OCI-LY3 (cell line): ENCODE measurements around the gene ACAA2.
"Not testable (repeated sequence)": the region's sequence is repeated elsewhere in the genome, so short reads cannot be mapped to it uniquely, and the experiment has no call there.

Experiments used
- H2AFZ ChIP-seq: fragments of 200-600, 300-600 bp; shearing (Covaris generic); 2 replicates; pipeline ENCODE4 v1.6.0; 2014; ENCODE audit warnings: antibody characterized with exemption, low read depth, low read length
- H3K27ac ChIP-seq: fragments of 200-600, 300-600 bp; sonication (generic); 2 replicates; pipeline ENCODE4 v1.5.1; 2014; ENCODE audit warnings: mild to moderate bottlenecking, low read length, moderate library complexity, mixed read lengths
- H3K27me3 ChIP-seq: fragments of 200-600, 300-600 bp; sonication (generic); 2 replicates; pipeline ENCODE4 v1.6.1; 2014; ENCODE audit warnings: low read depth, low read length, mixed read lengths
- H3K36me3 ChIP-seq: fragments of 200-600, 300-600 bp; sonication (generic); replicated peaks from 2 replicates; pipeline ENCODE3; 2014; ENCODE audit warnings: low read depth, low read length, mixed read lengths
- H3K4me1 ChIP-seq: fragments of 300-600, 200-600 bp; sonication (generic); 2 replicates; pipeline ENCODE4 v1.6.1; 2014; ENCODE audit warnings: low read length, mixed read lengths
- H3K4me2 ChIP-seq: fragments of 200-600, 300-600 bp; sonication (generic); 2 replicates; pipeline ENCODE4 v1.6.1; 2014; ENCODE audit warnings: low read length, mixed read lengths
- H3K4me3 ChIP-seq: fragments of 300-600, 200-600 bp; sonication (generic); 2 replicates; pipeline ENCODE4 v1.5.1; 2014; ENCODE audit warnings: antibody characterized with exemption, mild to moderate bottlenecking, low read length, moderate library complexity
- H3K79me2 ChIP-seq: fragments of 300-600, 200-600 bp; shearing (Covaris generic); 2 replicates; pipeline ENCODE4 v1.6.1; 2014; ENCODE audit warnings: mild to moderate bottlenecking, low read length, mixed read lengths
- H3K9ac ChIP-seq: fragments of 300-600, 200-600 bp; shearing (Covaris generic); 2 replicates; pipeline ENCODE4 v1.6.0; 2014; ENCODE audit warnings: mild to moderate bottlenecking, low read length, moderate library complexity
- H3K9me3 ChIP-seq: fragments of 200-600, 300-600 bp; shearing (Covaris generic); 2 replicates; pipeline ENCODE4 v1.6.1; 2014; ENCODE audit warnings: low read length, mixed read lengths; ENCODE audit not compliant: insufficient read depth
- H4K20me1 ChIP-seq: fragments of 200-600, 300-600 bp; sonication (generic); 2 replicates; pipeline ENCODE4 v1.6.1; 2016; ENCODE audit warnings: low read length, mixed read lengths; ENCODE audit not compliant: insufficient read depth
- CTCF ChIP-seq: fragments of 200-600, 300-600 bp; sonication (generic); IDR thresholded peaks from 2 replicates; pipeline ENCODE4 v1.5.1; 2014; ENCODE audit warnings: antibody characterized with exemption, low read length, low read depth
- EZH2phosphoT487 ChIP-seq: fragments of 200-600 bp; shearing (Covaris generic); IDR thresholded peaks from 2 replicates; pipeline ENCODE4 v1.6.1; 2018; ENCODE audit warnings: antibody characterized with exemption, mixed run types, low read depth

The ACAA2 gene

GRCh38 chr18:49802623-49803022 lies 10.7 kb downstream of the ACAA2 start:
- H3K79me2 ChIP-seq, result peaks cover 44% of the 10 kb centered on the region
- TF ChIP-seq CTCF, result no peak
- no peak for TF ChIP-seq EZH2phosphoT487
- H3K27ac ChIP-seq, result no peak overlapping the region
- H3K27me3 ChIP-seq, result no peaks in the 10 kb centered on the region
- H3K36me3 ChIP-seq, result peaks cover 24% of the 10 kb centered on the region
- H3K9ac ChIP-seq, result no peak overlapping the region
- no peak overlapping the region for H2AFZ ChIP-seq
- H3K4me1 ChIP-seq, result no peaks in the 10 kb centered on the region
- H3K9me3 ChIP-seq, result no peaks in the 10 kb centered on the region
- peaks cover 47% of the 10 kb centered on the region for H4K20me1 ChIP-seq
- H3K4me2 ChIP-seq, result no peak overlapping the region
- H3K4me3 ChIP-seq, result no peak overlapping the region

- peaks cover 25% of the 10 kb centered on the region for H4K20me1 ChIP-seq
- H3K9me3 ChIP-seq, H3K27ac ChIP-seq, H3K4me1 ChIP-seq, H3K4me2 ChIP-seq, H2AFZ ChIP-seq, H3K4me3 ChIP-seq, H3K27me3 ChIP-seq, H3K9ac ChIP-seq: not testable (repeated sequence)
- H3K36me3 ChIP-seq, result peaks cover 35% of the 10 kb centered on the region
- H3K79me2 ChIP-seq, result peaks cover 23% of the 10 kb centered on the region
These were observed 12.8 kb downstream of the ACAA2 start for GRCh38 chr18:49800491-49800890.

GRCh38 chr18:49799806-49800205 lies 13.5 kb downstream of the ACAA2 start:
- not testable (repeated sequence) for H3K4me2 ChIP-seq, H2AFZ ChIP-seq, H3K4me1 ChIP-seq, H3K27me3 ChIP-seq, H3K9me3 ChIP-seq, H3K9ac ChIP-seq, H3K4me3 ChIP-seq, H3K27ac ChIP-seq
- Histone ChIP-seq H3K36me3 (peaks cover 42% of the 10 kb centered on the region), H3K79me2 (peaks cover 16% of the 10 kb centered on the region), H4K20me1 (peaks cover 19% of the 10 kb centered on the region)

GRCh38 chr18:49798001-49798400 lies 15.3 kb downstream of the ACAA2 start:
- Histone ChIP-seq H4K20me1 (peaks cover 5% of the 10 kb centered on the region), H3K27ac (no peak overlapping the region), H3K4me2 (no peak overlapping the region), H2AFZ (no peak overlapping the region), H3K79me2 (no peaks in the 10 kb centered on the region), H3K4me3 (no peak overlapping the region), H3K36me3 (peaks cover 56% of the 10 kb centered on the region), H3K27me3 (no peaks in the 10 kb centered on the region), H3K9me3 (no peaks in the 10 kb centered on the region), H3K9ac (no peak overlapping the region), H3K4me1 (no peaks in the 10 kb centered on the region)
- TF ChIP-seq CTCF, result no peak
- no peak for TF ChIP-seq EZH2phosphoT487

GRCh38 chr18:49795612-49796552 lies 17.5 kb downstream of the ACAA2 start:
- Histone ChIP-seq H3K27me3 (no peaks in the 10 kb centered on the region), H3K4me3 (no peak overlapping the region), H3K4me1 (no peaks in the 10 kb centered on the region), H3K9ac (no peak overlapping the region), H2AFZ (no peak overlapping the region), H3K9me3 (no peaks in the 10 kb centered on the region), H3K36me3 (peaks cover 54% of the 10 kb centered on the region), H4K20me1 (no peaks in the 10 kb centered on the region), H3K79me2 (no peaks in the 10 kb centered on the region), H3K4me2 (no peak overlapping the region), H3K27ac (no peak overlapping the region)
- TF ChIP-seq CTCF (no peak), EZH2phosphoT487 (no peak)
